Stimulated activated naive CD8-positive, alpha-beta T cell treated with anti-CD3 and anti-CD28 coated beads, Interleukin-15, Interleukin-2, amounts not matched to agents 100 ng/mL and 50 ng/mL, for 24 hours (primary cell): ENCODE measurements around the gene MAN2A1.

Experiments used
- H3K27ac Mint-ChIP-seq: one replicate; pipeline ENCODE4 v1.8.0; 2021; ENCODE audit warnings: mild to moderate bottlenecking, mixed read lengths
- H3K27me3 Mint-ChIP-seq: one replicate; pipeline ENCODE4 v1.8.0; 2021; ENCODE audit warnings: mixed read lengths
- H3K36me3 Mint-ChIP-seq: one replicate; pipeline ENCODE4 v1.8.0; 2021; ENCODE audit warnings: low read depth, mixed read lengths
- H3K4me1 Mint-ChIP-seq: one replicate; pipeline ENCODE4 v1.8.0; 2021; ENCODE audit warnings: low read depth, mixed read lengths
- H3K4me3 Mint-ChIP-seq: one replicate; pipeline ENCODE4 v1.8.0; 2021; ENCODE audit warnings: mild to moderate bottlenecking, mixed read lengths
- H3K9me3 Mint-ChIP-seq: one replicate; pipeline ENCODE4 v1.8.0; 2021; ENCODE audit warnings: mixed read lengths

MAN2A1 gene

DNA sequence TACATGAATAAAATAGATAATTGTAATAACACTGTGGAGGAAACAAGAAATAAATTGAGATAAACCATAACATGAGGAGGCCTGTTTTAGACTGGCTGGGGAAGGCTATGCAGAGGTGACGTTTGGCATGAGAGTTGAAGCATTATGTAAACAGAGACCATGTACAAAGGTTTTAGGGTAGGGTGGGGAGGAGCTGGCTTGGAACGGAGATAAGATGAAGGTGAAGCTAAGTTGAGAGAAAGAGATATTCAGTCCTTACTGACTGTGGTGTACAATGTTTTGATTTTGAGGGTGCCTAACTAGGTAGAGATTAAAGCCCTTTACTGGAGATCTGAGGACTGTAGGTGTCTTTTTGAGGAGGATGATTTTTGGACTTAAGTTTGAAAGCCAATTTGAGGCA is 17.8 kb downstream of the MAN2A1 start:
- H3K27me3 Mint-ChIP-seq: no peaks in the 10 kb centered on the region
- peaks cover 37% of the 10 kb centered on the region for H3K36me3 Mint-ChIP-seq
- H3K4me1 Mint-ChIP-seq: peaks cover 77% of the 10 kb centered on the region
- H3K4me3 Mint-ChIP-seq: no peak overlapping the region
- H3K9me3 Mint-ChIP-seq: no peaks in the 10 kb centered on the region
- H3K27ac Mint-ChIP-seq: no peak overlapping the region

DNA sequence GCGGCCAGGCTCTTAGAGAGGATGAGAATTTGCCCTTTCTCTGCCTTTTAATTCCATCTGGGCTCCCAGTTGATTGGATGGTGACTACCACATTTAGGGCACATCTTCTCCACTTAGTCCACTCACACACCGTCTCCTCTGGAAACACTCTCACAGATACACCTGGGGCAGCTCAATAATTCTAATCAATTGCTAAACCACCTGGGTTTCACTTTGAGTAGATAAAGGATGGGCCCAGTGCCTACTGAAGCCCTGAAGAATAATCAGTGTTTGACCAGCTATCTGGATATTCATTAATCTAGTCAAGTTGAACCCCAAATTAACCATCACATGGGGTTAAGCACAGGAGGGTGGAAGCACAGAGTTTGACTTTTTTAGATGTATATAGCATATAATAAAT is 19.1 kb downstream of the MAN2A1 start:
- H3K36me3 Mint-ChIP-seq: peaks cover 50% of the 10 kb centered on the region
- H3K4me1 Mint-ChIP-seq: peaks cover 77% of the 10 kb centered on the region
- no peaks in the 10 kb centered on the region for H3K9me3 Mint-ChIP-seq
- no peak overlapping the region for H3K4me3 Mint-ChIP-seq
- H3K27me3 Mint-ChIP-seq: no peaks in the 10 kb centered on the region
- no peak overlapping the region for H3K27ac Mint-ChIP-seq

DNA sequence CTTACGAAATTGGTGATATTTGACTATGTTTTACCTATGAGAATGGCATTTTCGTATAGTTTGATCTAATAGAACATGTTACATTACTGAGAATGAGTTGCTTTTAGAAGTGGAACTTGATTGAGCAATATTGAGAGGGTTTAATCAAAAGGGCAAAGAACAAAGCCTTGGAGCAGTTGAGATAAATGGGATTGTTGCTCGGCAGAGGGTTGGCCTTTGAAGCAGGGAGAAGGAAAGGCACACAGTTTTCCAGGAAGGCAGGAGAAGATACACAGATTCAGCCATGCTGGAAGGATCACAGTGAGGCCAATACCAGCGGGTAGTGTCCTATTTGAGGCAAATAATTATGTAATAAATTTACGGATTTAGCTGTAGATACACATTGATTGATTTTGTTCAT is 19.5 kb downstream of the MAN2A1 start:
- Mint-ChIP-seq H3K9me3 (no peaks in the 10 kb centered on the region), H3K4me1 (peaks cover 75% of the 10 kb centered on the region), H3K4me3 (no peak overlapping the region), H3K27me3 (no peaks in the 10 kb centered on the region), H3K36me3 (peaks cover 51% of the 10 kb centered on the region), H3K27ac (no peak overlapping the region)

DNA sequence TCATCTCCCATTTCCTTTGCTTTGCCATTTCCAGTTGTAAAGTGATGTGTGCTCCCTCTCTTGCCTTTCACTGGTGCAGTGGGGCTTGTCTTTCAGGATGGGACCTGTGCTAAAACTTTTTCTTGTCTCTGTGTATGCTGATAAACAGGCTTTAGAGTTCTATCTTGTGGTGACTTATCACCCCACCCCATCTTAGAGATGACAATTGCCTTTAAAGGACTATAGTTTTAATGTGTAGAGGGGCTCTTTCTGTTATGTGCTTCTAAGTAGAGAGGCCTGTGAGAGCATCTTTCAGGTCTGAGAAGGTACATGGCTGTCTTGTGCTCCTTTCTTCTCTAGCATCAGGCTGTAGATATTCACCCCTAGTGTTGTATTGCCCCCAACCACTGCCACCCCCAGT is 21.9 kb downstream of the MAN2A1 start:
- H3K27me3 Mint-ChIP-seq: no peaks in the 10 kb centered on the region
- H3K27ac Mint-ChIP-seq: no peak overlapping the region
- no peaks in the 10 kb centered on the region for H3K9me3 Mint-ChIP-seq
- H3K36me3 Mint-ChIP-seq: peaks cover 55% of the 10 kb centered on the region
- peaks cover 59% of the 10 kb centered on the region for H3K4me1 Mint-ChIP-seq
- H3K4me3 Mint-ChIP-seq: no peak overlapping the region

DNA sequence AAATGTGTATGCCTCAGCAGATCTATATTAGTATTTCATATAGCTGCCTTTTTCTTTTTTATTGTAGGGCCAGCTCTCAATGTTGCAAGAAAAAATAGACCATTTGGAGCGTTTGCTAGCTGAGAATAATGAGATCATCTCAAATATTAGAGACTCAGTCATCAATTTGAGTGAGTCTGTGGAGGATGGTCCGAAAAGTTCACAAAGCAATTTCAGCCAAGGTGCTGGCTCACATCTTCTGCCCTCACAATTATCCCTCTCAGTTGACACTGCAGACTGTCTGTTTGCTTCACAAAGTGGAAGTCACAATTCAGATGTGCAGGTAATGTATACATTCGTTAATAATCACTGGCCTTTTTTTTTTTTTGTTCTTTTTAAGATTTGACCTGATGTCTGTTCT is 23.7 kb downstream of the MAN2A1 start:
- no peak overlapping the region for H3K27ac Mint-ChIP-seq
- no peaks in the 10 kb centered on the region for H3K27me3 Mint-ChIP-seq
- H3K4me1 Mint-ChIP-seq: peaks cover 44% of the 10 kb centered on the region
- H3K4me3 Mint-ChIP-seq: no peak overlapping the region
- no peaks in the 10 kb centered on the region for H3K9me3 Mint-ChIP-seq
- H3K36me3 Mint-ChIP-seq: peaks cover 62% of the 10 kb centered on the region

DNA sequence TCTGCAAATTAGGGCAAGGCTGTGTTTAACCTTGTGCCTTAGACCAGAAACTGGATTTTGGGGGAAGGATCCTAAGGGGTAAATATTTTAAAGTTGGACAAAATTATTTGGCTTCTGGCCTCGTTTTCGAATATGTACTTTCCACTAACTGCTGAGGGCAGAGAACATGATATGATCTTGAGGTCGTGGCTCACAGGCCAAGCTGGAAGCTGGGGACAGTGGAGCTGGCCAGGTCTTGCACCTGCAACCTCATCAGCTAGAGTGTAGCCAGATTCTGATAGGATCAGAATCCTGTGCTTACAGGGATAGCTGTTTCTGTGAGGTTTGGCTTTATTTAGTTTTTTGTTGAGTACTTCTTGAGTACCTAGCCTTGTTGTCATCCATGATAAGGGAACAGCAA is 24.9 kb downstream of the MAN2A1 start:
- H3K27me3 Mint-ChIP-seq: no peaks in the 10 kb centered on the region
- H3K36me3 Mint-ChIP-seq: peaks cover 66% of the 10 kb centered on the region
- no peak overlapping the region for H3K27ac Mint-ChIP-seq
- peaks cover 36% of the 10 kb centered on the region for H3K4me1 Mint-ChIP-seq
- H3K4me3 Mint-ChIP-seq: no peak overlapping the region
- no peaks in the 10 kb centered on the region for H3K9me3 Mint-ChIP-seq

DNA sequence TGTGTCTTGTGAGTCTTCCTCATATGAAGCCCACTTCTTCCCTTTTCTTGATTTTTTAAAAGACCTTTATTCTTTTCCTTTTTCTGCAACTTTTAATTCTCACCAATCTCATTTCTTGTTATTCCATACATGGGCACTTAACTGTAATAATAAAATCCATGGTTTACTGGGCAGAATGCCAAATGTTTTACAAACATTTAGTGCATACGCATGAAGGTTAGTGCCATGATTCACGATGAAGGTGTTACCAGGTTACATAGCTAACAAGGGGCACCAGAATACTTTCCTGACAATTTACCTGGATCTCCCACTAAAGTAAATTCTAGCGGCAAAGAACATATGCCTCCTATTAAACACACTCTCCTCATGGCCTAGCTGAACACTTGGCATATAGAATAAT is 28.5 kb downstream of the MAN2A1 start:
- Mint-ChIP-seq H3K27ac (no peak overlapping the region), H3K36me3 (peaks cover 63% of the 10 kb centered on the region)

DNA sequence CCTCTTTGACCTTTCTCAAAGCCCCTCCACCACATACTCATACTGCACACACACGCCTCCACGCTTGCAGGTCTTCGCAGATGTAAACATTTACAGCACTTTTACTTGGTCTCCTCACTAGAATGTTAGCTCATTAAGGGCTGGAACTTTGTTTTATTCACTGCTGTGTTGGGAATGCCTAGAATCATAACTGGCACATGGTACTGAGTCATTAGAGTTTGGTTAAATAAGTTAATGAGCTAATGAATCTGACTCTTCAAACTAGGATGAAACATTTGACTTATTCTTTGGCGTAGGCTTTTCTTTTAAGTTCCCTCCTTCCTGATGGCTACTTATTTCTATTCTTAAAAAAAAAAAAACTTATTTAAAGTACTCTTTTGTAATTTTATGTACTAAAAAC is 28.9 kb downstream of the MAN2A1 start:
- Mint-ChIP-seq H3K4me1 (peaks cover 4% of the 10 kb centered on the region), H3K27ac (no peak overlapping the region), H3K36me3 (peaks cover 63% of the 10 kb centered on the region), H3K4me3 (no peak overlapping the region), H3K9me3 (no peaks in the 10 kb centered on the region), H3K27me3 (no peaks in the 10 kb centered on the region)

More for the DNA sequence above, 28.5 kb downstream of the MAN2A1 start:
- Mint-ChIP-seq H3K4me3 (no peak overlapping the region), H3K9me3 (no peaks in the 10 kb centered on the region), H3K27me3 (no peaks in the 10 kb centered on the region), H3K4me1 (peaks cover 6% of the 10 kb centered on the region)

DNA sequence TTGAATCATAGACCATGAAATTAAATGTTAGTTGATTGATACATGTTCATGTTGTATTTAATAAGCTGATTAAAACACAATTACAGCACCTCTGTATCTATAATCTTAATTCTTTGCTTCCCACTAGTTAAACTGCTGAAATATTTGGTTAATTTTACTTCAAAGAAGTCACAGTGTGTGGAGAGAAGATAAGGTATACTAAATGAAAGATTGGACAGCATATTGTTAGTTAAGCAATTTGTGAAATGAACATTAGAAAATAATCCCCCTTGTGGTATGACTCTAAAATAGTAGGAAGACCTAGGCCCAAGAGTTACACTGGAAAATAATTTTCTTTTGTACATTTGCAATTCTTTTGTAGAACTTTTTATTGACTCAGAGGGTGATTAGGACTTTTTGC is 30.3 kb downstream of the MAN2A1 start:
- no peak overlapping the region for H3K27ac Mint-ChIP-seq
- no peaks in the 10 kb centered on the region for H3K9me3 Mint-ChIP-seq
- peaks cover 57% of the 10 kb centered on the region for H3K36me3 Mint-ChIP-seq
- H3K4me3 Mint-ChIP-seq: no peak overlapping the region
- H3K4me1 Mint-ChIP-seq: no peaks in the 10 kb centered on the region
- no peaks in the 10 kb centered on the region for H3K27me3 Mint-ChIP-seq

DNA sequence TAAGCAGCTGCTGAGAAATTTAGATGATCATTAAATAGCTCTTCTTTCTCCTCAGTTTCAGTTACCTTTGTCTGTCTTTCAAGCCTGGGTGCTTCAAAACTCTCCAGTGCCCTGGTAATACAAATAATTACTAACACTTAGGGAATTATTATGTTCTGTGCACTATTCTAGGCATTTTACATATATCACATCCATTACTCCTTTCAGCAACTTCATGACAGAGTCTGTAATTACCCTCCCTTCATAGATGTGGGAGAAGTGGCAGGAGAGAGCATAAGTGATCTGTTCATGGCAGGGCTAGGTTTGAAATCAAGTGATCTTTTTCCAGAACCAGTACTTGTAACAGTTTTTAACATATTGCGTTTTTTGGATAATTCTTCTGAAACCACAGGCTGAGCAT is 32.0 kb downstream of the MAN2A1 start:
- no peaks in the 10 kb centered on the region for H3K27me3 Mint-ChIP-seq
- peaks cover 57% of the 10 kb centered on the region for H3K36me3 Mint-ChIP-seq
- no peak overlapping the region for H3K4me3 Mint-ChIP-seq
- H3K27ac Mint-ChIP-seq: no peak overlapping the region
- no peaks in the 10 kb centered on the region for H3K4me1 Mint-ChIP-seq
- H3K9me3 Mint-ChIP-seq: no peaks in the 10 kb centered on the region

DNA sequence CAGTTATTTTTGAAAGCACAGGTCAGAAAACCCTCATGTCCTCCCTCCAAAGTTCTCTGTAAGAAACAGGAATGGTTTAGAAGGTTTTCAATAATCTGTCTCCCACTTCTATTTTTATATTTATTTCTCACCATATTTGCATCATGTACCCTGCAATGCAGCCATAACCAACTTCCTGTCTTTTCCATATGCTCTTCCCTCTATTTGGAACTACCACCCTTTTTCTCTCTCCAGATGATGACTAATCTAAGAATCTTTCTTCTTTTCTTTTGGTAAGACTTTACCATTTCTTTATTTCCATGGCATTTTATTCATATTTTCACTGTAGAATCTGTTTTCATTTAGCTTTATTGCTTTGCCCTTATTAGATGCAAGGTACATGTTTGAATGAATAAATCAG is 33.9 kb downstream of the MAN2A1 start:
- H3K27me3 Mint-ChIP-seq: no peaks in the 10 kb centered on the region
- peaks cover 43% of the 10 kb centered on the region for H3K36me3 Mint-ChIP-seq
- H3K27ac Mint-ChIP-seq: peak overlapping the region; percentile 33
- H3K4me1 Mint-ChIP-seq: peaks cover 5% of the 10 kb centered on the region
- H3K4me3 Mint-ChIP-seq: no peak overlapping the region
- H3K9me3 Mint-ChIP-seq: no peaks in the 10 kb centered on the region

DNA sequence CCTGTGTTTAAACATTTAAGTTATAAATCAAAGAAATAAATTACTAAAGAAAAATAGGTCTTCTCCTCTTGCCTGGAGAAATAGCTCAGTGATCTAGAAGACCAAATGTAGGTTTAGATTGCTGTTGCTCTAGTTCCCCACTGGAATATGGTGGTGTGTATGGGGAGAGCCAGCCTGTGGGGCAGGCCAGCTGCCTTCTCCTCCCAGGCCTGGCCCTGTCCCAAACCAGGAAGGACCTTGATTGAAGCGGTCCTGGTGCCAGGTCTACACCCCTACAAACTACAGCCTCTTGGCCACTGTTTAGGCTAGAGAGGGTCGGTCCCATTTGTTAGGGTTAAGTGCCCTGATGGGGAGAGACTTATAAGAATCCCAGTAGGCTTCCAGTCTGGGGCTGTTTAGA is 35.4 kb downstream of the MAN2A1 start:
- Mint-ChIP-seq H3K4me3 (no peak overlapping the region), H3K9me3 (no peaks in the 10 kb centered on the region), H3K4me1 (peaks cover 5% of the 10 kb centered on the region), H3K36me3 (peaks cover 43% of the 10 kb centered on the region), H3K27me3 (no peaks in the 10 kb centered on the region), H3K27ac (no peak overlapping the region)

DNA sequence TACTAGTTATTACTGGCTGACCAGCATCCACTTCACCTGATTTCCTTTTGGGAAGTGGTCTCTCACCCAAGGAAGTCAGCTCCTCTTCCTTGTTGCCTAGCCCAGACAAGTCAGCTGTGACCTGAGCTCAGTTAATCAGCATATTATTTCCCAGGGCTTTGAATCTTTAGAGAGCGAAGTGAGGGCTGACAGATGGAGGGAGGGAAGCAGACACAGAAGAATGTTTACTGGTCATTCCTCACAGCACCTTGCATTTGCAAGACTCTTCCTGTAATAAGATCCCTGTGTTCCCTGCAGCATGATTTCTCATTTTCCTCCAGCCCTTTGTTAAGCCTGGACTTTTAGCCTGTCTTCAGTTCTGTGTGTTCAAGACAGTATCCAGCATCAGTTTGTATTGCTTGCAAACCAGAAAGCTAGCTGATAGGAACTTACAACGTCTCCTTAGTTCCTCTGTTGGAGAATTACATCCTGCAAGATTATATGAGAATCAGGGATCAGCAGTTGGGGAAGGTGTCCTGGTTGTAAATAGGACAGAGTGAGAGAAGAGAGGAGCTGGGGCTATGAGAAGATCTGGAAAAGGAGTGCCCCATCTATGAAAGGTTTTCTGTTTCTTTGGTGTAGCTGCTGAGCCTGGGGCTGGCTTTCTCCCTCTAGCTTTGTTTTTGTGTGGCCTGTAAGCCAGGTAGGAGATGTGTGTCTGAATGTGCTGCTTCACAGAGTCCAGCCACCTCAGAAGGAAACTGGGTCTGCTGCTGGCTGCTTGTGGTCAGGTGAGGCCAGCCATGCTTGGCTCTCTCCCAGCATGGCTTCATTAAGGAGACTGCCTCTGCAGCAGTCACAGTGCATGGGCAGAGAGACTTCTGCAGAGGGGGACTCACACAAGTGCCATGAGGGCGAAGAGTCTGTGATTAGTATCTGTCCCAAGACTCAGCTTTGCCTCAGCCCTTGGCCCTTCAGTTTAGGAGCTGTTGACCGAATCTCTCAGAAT is 50.3 kb downstream of the MAN2A1 start:
- H3K36me3 Mint-ChIP-seq: peaks cover 71% of the 10 kb centered on the region
- H3K4me1 Mint-ChIP-seq: peaks cover 53% of the 10 kb centered on the region
- H3K27me3 Mint-ChIP-seq: no peaks in the 10 kb centered on the region
- H3K4me3 Mint-ChIP-seq: no peak overlapping the region
- no peaks in the 10 kb centered on the region for H3K9me3 Mint-ChIP-seq
- peak overlapping the region; percentile 10 for H3K27ac Mint-ChIP-seq

DNA sequence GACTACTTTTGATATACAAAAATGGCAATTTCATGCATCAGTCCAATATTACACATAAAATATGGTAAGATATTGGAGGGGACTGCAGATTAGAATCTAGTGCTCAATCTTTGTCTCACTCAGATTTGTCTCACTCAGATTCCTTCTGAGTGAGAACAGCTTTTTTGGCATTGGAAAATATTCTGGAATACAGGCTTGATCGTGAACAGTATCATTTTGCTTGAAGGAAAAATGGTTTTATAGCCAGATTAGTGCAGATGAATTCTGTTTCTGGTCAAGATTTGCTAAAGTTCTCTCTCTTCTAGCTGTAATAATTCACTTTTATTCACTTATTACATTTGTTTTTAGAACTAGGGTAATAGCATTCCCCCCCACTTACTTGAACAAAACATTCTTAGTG is 51.2 kb downstream of the MAN2A1 start:
- Mint-ChIP-seq H3K27ac (no peak overlapping the region), H3K36me3 (peaks cover 63% of the 10 kb centered on the region), H3K4me3 (no peak overlapping the region), H3K27me3 (no peaks in the 10 kb centered on the region), H3K9me3 (no peaks in the 10 kb centered on the region), H3K4me1 (peaks cover 53% of the 10 kb centered on the region)

DNA sequence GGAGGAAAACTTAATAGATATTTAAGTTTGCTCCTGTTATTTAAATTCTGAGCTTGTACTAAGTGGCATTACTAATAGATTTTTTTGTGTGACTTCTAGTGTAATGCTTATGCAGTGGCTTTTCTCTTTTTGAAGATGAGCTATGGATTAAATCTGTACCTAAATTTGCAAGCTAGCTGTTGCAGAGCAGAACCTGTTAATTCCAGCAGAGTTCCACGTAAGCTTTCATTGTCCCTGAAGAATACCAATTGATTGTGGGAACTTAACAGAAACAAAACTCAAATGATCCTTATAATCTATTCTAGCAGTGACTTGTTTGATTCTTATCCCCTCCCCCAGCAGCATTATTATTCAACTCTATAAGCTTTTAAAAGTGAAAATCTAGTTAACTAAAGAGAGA is 51.7 kb downstream of the MAN2A1 start:
- Mint-ChIP-seq H3K4me3 (no peak overlapping the region), H3K27ac (no peak overlapping the region), H3K36me3 (peaks cover 59% of the 10 kb centered on the region), H3K9me3 (no peaks in the 10 kb centered on the region), H3K4me1 (peaks cover 56% of the 10 kb centered on the region), H3K27me3 (no peaks in the 10 kb centered on the region)

DNA sequence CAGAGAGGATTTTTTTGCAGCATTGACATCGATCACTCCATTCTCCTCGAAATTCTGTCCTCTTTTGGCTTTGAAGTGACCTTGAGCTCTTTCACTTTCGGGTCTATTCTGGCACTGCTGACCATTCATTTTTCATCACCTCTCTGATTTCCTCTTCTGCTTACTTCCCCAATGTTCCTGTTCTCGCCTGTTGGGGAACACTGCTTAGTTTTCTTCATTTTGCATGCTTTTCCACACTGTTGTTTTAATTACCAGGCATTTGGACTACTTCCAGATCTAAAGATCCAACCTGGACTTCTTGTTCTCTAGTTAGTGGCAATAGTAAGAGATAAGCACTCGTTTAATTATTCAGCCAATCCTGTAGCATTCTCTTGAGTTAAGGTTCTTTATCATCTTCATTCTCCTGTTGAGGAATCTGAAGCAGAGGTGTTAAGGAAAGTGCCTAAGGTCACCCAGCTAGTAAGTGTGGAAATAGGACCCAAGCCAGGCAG is 53.4 kb downstream of the MAN2A1 start:
- H3K4me1 Mint-ChIP-seq: peaks cover 63% of the 10 kb centered on the region
- H3K9me3 Mint-ChIP-seq: no peaks in the 10 kb centered on the region
- H3K4me3 Mint-ChIP-seq: no peak overlapping the region
- peaks cover 52% of the 10 kb centered on the region for H3K36me3 Mint-ChIP-seq
- H3K27ac Mint-ChIP-seq: no peak overlapping the region
- no peaks in the 10 kb centered on the region for H3K27me3 Mint-ChIP-seq
